ENCODE measurements around the gene MRPL12. TPM values are rescaled to one million over a fixed set of nuclear protein-coding genes. Genes with fewer than 3 reads are reported as not detected.

MRPL12 gene
- total and polyA plus RNA-seq, 2 experiments from 2014 or later = 50.9 to 153 TPM

DNA sequence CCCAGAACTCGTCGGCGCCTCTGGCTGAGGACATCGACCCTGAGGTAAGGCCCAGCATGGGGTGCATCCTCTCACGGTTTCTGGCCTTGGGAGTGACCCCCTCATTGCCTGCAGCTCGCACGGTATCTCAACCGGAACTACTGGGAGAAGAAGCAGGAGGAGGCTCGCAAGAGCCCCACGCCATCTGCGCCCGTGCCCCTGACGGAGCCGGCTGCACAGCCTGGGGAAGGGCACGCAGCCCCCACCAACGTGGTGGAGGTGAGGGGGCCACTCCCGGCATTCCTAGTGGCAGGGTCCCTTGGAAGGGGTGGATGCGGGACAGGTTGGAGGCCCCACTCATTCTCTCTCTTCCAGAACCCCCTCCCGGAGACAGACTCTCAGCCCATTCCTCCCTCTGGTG is 8.4 kb upstream of the MRPL12 start (continued):
- TF ChIP-seq ZNF331 (CRISPR knock-in tag; IDR thresholded peaks at IDR 0.05; ENCODE audit: low read depth) (no peak), STAT1 (IDR thresholded peaks at IDR 0.05; ENCODE audit: unreplicated experiment) (no peak), CREB1 (CRISPR knock-in tag; IDR thresholded peaks at IDR 0.05; ENCODE audit: low read depth) (no peak)
- TF ChIP-seq, protein P1, sequence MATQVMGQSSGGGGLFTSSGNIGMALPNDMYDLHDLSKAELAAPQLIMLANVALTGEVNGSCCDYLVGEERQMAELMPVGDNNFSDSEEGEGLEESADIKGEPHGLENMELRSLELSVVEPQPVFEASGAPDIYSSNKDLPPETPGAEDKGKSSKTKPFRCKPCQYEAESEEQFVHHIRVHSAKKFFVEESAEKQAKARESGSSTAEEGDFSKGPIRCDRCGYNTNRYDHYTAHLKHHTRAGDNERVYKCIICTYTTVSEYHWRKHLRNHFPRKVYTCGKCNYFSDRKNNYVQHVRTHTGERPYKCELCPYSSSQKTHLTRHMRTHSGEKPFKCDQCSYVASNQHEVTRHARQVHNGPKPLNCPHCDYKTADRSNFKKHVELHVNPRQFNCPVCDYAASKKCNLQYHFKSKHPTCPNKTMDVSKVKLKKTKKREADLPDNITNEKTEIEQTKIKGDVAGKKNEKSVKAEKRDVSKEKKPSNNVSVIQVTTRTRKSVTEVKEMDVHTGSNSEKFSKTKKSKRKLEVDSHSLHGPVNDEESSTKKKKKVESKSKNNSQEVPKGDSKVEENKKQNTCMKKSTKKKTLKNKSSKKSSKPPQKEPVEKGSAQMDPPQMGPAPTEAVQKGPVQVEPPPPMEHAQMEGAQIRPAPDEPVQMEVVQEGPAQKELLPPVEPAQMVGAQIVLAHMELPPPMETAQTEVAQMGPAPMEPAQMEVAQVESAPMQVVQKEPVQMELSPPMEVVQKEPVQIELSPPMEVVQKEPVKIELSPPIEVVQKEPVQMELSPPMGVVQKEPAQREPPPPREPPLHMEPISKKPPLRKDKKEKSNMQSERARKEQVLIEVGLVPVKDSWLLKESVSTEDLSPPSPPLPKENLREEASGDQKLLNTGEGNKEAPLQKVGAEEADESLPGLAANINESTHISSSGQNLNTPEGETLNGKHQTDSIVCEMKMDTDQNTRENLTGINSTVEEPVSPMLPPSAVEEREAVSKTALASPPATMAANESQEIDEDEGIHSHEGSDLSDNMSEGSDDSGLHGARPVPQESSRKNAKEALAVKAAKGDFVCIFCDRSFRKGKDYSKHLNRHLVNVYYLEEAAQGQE (IDR thresholded peaks at IDR 0.05; ENCODE audit: unreplicated experiment) = no peak

DNA sequence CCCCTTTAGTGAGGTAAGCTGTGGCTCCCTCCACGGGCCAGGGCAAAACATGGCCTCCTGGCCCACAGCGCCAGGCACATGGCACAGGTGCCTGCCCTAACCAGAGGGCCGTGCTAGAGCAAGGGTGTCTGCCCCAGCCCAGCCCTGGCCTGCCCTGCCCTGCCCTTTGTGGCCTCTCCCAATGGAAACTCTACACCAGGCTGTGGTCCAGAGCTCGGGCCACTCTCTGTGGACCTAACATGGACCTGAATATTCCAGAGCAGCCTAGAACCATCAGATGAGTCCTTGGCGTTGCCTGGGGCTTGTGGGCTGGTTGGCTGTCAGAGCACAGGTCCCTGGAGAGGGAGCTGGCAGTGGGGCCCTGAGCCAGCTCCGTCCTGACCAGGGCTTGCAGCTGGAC is 8.0 kb upstream of the MRPL12 start:
- H3K27ac Mint-ChIP-seq = no peak overlapping the region
- H3K79me2 ChIP-seq (replicated peaks; ENCODE audit: insufficient read depth) = peaks cover 16% of the 10 kb centered on the region
- no peak for TF ChIP-seq CREB1 (CRISPR knock-in tag; IDR thresholded peaks at IDR 0.05; ENCODE audit: low read depth)
- TF ChIP-seq, protein P2, sequence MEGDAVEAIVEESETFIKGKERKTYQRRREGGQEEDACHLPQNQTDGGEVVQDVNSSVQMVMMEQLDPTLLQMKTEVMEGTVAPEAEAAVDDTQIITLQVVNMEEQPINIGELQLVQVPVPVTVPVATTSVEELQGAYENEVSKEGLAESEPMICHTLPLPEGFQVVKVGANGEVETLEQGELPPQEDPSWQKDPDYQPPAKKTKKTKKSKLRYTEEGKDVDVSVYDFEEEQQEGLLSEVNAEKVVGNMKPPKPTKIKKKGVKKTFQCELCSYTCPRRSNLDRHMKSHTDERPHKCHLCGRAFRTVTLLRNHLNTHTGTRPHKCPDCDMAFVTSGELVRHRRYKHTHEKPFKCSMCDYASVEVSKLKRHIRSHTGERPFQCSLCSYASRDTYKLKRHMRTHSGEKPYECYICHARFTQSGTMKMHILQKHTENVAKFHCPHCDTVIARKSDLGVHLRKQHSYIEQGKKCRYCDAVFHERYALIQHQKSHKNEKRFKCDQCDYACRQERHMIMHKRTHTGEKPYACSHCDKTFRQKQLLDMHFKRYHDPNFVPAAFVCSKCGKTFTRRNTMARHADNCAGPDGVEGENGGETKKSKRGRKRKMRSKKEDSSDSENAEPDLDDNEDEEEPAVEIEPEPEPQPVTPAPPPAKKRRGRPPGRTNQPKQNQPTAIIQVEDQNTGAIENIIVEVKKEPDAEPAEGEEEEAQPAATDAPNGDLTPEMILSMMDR (conservative IDR thresholded peaks at IDR 0.05; ENCODE audit: low read depth in 2 of 2) = no peak
- TF ChIP-seq, protein P3, sequence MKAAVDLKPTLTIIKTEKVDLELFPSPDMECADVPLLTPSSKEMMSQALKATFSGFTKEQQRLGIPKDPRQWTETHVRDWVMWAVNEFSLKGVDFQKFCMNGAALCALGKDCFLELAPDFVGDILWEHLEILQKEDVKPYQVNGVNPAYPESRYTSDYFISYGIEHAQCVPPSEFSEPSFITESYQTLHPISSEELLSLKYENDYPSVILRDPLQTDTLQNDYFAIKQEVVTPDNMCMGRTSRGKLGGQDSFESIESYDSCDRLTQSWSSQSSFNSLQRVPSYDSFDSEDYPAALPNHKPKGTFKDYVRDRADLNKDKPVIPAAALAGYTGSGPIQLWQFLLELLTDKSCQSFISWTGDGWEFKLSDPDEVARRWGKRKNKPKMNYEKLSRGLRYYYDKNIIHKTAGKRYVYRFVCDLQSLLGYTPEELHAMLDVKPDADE (IDR thresholded peaks at IDR 0.05) = no peak
- no peak for TF ChIP-seq EZH2 (IDR thresholded peaks at IDR 0.05; ENCODE audit: low read depth, unreplicated experiment)
- TF ChIP-seq NANOG (IDR thresholded peaks at IDR 0.05; ENCODE audit: borderline replicate concordance) = no peak
- no peak for TF ChIP-seq ZNF331 (CRISPR knock-in tag; IDR thresholded peaks at IDR 0.05; ENCODE audit: low read depth)
- TF ChIP-seq, protein P4, sequence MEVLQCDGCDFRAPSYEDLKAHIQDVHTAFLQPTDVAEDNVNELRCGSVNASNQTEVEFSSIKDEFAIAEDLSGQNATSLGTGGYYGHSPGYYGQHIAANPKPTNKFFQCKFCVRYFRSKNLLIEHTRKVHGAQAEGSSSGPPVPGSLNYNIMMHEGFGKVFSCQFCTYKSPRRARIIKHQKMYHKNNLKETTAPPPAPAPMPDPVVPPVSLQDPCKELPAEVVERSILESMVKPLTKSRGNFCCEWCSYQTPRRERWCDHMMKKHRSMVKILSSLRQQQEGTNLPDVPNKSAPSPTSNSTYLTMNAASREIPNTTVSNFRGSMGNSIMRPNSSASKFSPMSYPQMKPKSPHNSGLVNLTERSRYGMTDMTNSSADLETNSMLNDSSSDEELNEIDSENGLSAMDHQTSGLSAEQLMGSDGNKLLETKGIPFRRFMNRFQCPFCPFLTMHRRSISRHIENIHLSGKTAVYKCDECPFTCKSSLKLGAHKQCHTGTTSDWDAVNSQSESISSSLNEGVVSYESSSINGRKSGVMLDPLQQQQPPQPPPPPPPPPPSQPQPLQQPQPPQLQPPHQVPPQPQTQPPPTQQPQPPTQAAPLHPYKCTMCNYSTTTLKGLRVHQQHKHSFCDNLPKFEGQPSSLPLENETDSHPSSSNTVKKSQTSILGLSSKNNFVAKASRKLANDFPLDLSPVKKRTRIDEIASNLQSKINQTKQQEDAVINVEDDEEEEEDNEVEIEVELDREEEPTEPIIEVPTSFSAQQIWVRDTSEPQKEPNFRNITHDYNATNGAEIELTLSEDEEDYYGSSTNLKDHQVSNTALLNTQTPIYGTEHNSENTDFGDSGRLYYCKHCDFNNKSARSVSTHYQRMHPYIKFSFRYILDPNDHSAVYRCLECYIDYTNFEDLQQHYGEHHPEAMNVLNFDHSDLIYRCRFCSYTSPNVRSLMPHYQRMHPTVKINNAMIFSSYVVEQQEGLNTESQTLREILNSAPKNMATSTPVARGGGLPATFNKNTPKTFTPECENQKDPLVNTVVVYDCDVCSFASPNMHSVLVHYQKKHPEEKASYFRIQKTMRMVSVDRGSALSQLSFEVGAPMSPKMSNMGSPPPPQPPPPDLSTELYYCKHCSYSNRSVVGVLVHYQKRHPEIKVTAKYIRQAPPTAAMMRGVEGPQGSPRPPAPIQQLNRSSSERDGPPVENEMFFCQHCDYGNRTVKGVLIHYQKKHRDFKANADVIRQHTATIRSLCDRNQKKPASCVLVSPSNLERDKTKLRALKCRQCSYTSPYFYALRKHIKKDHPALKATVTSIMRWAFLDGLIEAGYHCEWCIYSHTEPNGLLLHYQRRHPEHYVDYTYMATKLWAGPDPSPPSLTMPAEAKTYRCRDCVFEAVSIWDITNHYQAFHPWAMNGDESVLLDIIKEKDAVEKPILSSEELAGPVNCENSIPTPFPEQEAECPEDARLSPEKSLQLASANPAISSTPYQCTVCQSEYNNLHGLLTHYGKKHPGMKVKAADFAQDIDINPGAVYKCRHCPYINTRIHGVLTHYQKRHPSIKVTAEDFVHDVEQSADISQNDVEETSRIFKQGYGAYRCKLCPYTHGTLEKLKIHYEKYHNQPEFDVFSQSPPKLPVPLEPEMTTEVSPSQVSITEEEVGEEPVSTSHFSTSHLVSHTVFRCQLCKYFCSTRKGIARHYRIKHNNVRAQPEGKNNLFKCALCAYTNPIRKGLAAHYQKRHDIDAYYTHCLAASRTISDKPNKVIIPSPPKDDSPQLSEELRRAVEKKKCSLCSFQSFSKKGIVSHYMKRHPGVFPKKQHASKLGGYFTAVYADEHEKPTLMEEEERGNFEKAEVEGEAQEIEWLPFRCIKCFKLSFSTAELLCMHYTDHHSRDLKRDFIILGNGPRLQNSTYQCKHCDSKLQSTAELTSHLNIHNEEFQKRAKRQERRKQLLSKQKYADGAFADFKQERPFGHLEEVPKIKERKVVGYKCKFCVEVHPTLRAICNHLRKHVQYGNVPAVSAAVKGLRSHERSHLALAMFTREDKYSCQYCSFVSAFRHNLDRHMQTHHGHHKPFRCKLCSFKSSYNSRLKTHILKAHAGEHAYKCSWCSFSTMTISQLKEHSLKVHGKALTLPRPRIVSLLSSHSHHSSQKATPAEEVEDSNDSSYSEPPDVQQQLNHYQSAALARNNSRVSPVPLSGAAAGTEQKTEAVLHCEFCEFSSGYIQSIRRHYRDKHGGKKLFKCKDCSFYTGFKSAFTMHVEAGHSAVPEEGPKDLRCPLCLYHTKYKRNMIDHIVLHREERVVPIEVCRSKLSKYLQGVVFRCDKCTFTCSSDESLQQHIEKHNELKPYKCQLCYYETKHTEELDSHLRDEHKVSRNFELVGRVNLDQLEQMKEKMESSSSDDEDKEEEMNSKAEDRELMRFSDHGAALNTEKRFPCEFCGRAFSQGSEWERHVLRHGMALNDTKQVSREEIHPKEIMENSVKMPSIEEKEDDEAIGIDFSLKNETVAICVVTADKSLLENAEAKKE (CRISPR knock-in tag; IDR thresholded peaks at IDR 0.05) = no peak

More for the DNA sequence above, 8.0 kb upstream of the MRPL12 start:
- no peak overlapping the region for H3K27ac ChIP-seq (ENCODE audit: low read depth)
- no peaks in the 10 kb centered on the region for H3K27me3 ChIP-seq (ENCODE audit: insufficient read depth)
- no peaks in the 10 kb centered on the region for H3K4me1 ChIP-seq (ENCODE audit: insufficient read depth)
- 0 out of 2 replicates have a peak, but pooled peaks cover 11% of the 10 kb centered on the region for H3F3A ChIP-seq (replicated peaks; ENCODE audit: low read depth)
- H3K27me3 Mint-ChIP-seq (ENCODE audit: insufficient read depth, low read depth, poor library complexity) = peaks cover 8% of the 10 kb centered on the region
- no peaks in the 10 kb centered on the region for H3K36me3 ChIP-seq (ENCODE audit: insufficient read depth)
- no peak overlapping the region for H3K4me2 ChIP-seq
- H3K9me3 Mint-ChIP-seq = no peaks in the 10 kb centered on the region
- DNase-seq (ENCODE audit: low spot score) (no peak), ATAC-seq (no peak)
- no peaks in the 10 kb centered on the region; the same call in 2 of the 3 replicates for H3K4me1 Mint-ChIP-seq
- H3K36me3 Mint-ChIP-seq (ENCODE audit: low read depth) = peaks cover 45% of the 10 kb centered on the region
- no peak overlapping the region for H3K4me3 ChIP-seq
- peaks cover 4% of the 10 kb centered on the region; the same call in 1 of the 2 replicates for H4K20me1 ChIP-seq (replicated peaks; ENCODE audit: insufficient read depth)
- H3K4me3 Mint-ChIP-seq = no peak overlapping the region
- no peak overlapping the region for H2AFZ ChIP-seq
- no peaks in the 10 kb centered on the region for H3K9me2 ChIP-seq (ENCODE audit: insufficient read depth)

Measured in GM23338 (cell line).